WTC11 (cell line): Measurements from ENCODE around the gene TMEM176A. TPM values are rescaled to one million over a fixed set of nuclear protein-coding genes. Genes with fewer than 3 reads are reported as not detected.
A peak's percentile ranks its signal among the peaks of the same experiment; 100 is the strongest.

ENCODE experiments used
- ATAC-seq: fragments of 200-7000 bp; cut with Tn5 transposase; 2 replicates; pipeline ENCODE4 v1.10.0; 2021; ENCODE audit warnings: mild to moderate bottlenecking, moderate library complexity
- Bru-seq: library from RNA; stranded (reverse); fragments of 400-500 nt; gene quantifications from one replicate; lab custom pipeline; 2021; lab: Mats Ljungman, UMichigan
- CTCF ChIA-PET: fragments of 300-600 bp; sonication (Branson Sonifier 250); formaldehyde crosslinking; loops from one replicate; lab custom pipeline; 2021; ENCODE audit warnings: antibody characterized with exemption; lab: Charles Lee
- POLR2A ChIA-PET: fragments of 350-600 bp; sonication (Branson Sonifier 250); formaldehyde crosslinking; loops from one replicate; lab custom pipeline; 2021; ENCODE audit warnings: antibody characterized with exemption; lab: Charles Lee
- DNase-seq: peaks from one replicate; pipeline ENCODE4 v3.0.0; 2021; ENCODE audit warnings: low spot score
- H3K27ac Mint-ChIP-seq: 2 replicates; pipeline ENCODE4 v1.8.0; 2021; ENCODE audit warnings: mixed read lengths
- H3K27me3 Mint-ChIP-seq: 2 replicates; pipeline ENCODE4 v1.8.0; 2021; ENCODE audit warnings: low read depth, mild to moderate bottlenecking, moderate library complexity, mixed read lengths
- H3K36me3 Mint-ChIP-seq: 2 replicates; pipeline ENCODE4 v1.8.0; 2021; ENCODE audit warnings: mixed read lengths
- H3K4me1 Mint-ChIP-seq: 2 replicates; pipeline ENCODE4 v1.8.0; 2022; ENCODE audit warnings: mixed read lengths
- H3K4me3 Mint-ChIP-seq: 2 replicates; pipeline ENCODE4 v1.8.0; 2021; ENCODE audit warnings: mild to moderate bottlenecking, moderate library complexity, mixed read lengths
- H3K9me3 Mint-ChIP-seq: 2 replicates; pipeline ENCODE4 v1.8.0; 2021; ENCODE audit warnings: mixed read lengths
- ARID4B ChIP-seq: sonication (generic); formaldehyde crosslinking; IDR thresholded peaks from 2 replicates; pipeline ENCODE4 v1.8.0; 2023; ENCODE audit warnings: missing genetic modification reagents, mild to moderate bottlenecking, borderline replicate concordance
- ATF1 ChIP-seq: sonication (generic); formaldehyde crosslinking; IDR thresholded peaks from 2 replicates; pipeline ENCODE4 v1.8.1; 2023; ENCODE audit warnings: mild to moderate bottlenecking, moderate library complexity, missing genetic modification reagents
- CDX4 ChIP-seq: fragments of 250-450 bp; sonication (Bioruptor Pico); IDR thresholded peaks from 2 replicates; pipeline ENCODE4 v1.9.0; 2021; ENCODE audit warnings: moderate library complexity, mild to moderate bottlenecking, inconsistent platforms, borderline replicate concordance
- ETV6 ChIP-seq: sonication (generic); formaldehyde crosslinking; IDR thresholded peaks from 2 replicates; pipeline ENCODE4 v1.8.1; 2022; ENCODE audit warnings: mild to moderate bottlenecking, missing genetic modification reagents
- FOXP4 ChIP-seq: sonication (generic); formaldehyde crosslinking; IDR thresholded peaks from 2 replicates; pipeline ENCODE4 v1.8.0; 2022; ENCODE audit warnings: mild to moderate bottlenecking, missing genetic modification reagents
- MAX ChIP-seq: sonication (generic); formaldehyde crosslinking; IDR thresholded peaks from 2 replicates; pipeline ENCODE4 v1.8.0; 2022; ENCODE audit warnings: mild to moderate bottlenecking, missing genetic modification reagents
- MLX ChIP-seq: sonication (generic); formaldehyde crosslinking; IDR thresholded peaks from 2 replicates; pipeline ENCODE4 v1.8.1; 2023; ENCODE audit warnings: mild to moderate bottlenecking, missing genetic modification reagents, moderate library complexity
- PREB ChIP-seq: sonication (generic); formaldehyde crosslinking; IDR thresholded peaks from 2 replicates; pipeline ENCODE4 v1.8.1; 2022; ENCODE audit warnings: mild to moderate bottlenecking, missing genetic modification reagents, moderate library complexity, borderline replicate concordance
- RORB ChIP-seq: fragments of 250-450 bp; sonication (Bioruptor Pico); IDR thresholded peaks from 2 replicates; pipeline ENCODE4 v1.9.0; 2021; ENCODE audit warnings: mild to moderate bottlenecking
- SOX15 ChIP-seq: fragments of 250-450 bp; sonication (Bioruptor Pico); IDR thresholded peaks from 2 replicates; pipeline ENCODE4 v1.9.0; 2021; ENCODE audit warnings: mild to moderate bottlenecking
- SP1 ChIP-seq: sonication (generic); formaldehyde crosslinking; conservative IDR thresholded peaks from 2 replicates; pipeline ENCODE4 v1.8.1; 2022; ENCODE audit warnings: missing genetic modification reagents
- TEAD1 ChIP-seq: sonication (generic); formaldehyde crosslinking; IDR thresholded peaks from 2 replicates; pipeline ENCODE4 v1.8.0; 2022; ENCODE audit warnings: mild to moderate bottlenecking, missing genetic modification reagents
- ZBTB21 ChIP-seq: sonication (generic); formaldehyde crosslinking; IDR thresholded peaks from 2 replicates; pipeline ENCODE4 v1.8.1; 2023; ENCODE audit warnings: mild to moderate bottlenecking, missing genetic modification reagents, borderline replicate concordance
- ZMAT4 ChIP-seq: fragments of 250-450 bp; sonication (Bioruptor Pico); IDR thresholded peaks from 2 replicates; pipeline ENCODE4 v1.9.0; 2021; ENCODE audit warnings: mild to moderate bottlenecking
- ZNF416 ChIP-seq: fragments of 250-450 bp; sonication (Bioruptor Pico); IDR thresholded peaks from 2 replicates; pipeline ENCODE4 v1.9.0; 2021; ENCODE audit warnings: mild to moderate bottlenecking, inconsistent platforms
- ZNF532 ChIP-seq: fragments of 250-450 bp; sonication (Bioruptor Pico); IDR thresholded peaks from 2 replicates; pipeline ENCODE4 v1.9.0; 2021; ENCODE audit warnings: mild to moderate bottlenecking, borderline replicate concordance
- long read RNA-seq, 3 experiments: library from RNA in 1 of 3; library from capped mRNA in 1 of 3; library from polyadenylated mRNA in 1 of 3; unstranded in 2 of 3; stranded (forward) in 1 of 3; transcript quantifications; one replicate each; pipeline ENCODE4 v2.0.0, GENCODE V29; 2021
- total RNA-seq: library from RNA; stranded (reverse); gene quantifications from 3 replicates; pipeline ENCODE4 v1.2.3, GENCODE V29; 2021

TMEM176A gene
- total RNA-seq = 0.30 to 0.74 TPM (median 0.64 TPM) in 3 replicates
- percentile 12 among the genes with signal in this experiment for Bru-seq, nascent RNA
- long read RNA-seq, experiment 1 = 0 reads
- long read RNA-seq, experiment 2 = 0 reads
- long read RNA-seq, experiment 3 = 0 reads

GRCh38 chr7:150800581-150801241 lies at the start of gene TMEM176A:
TMEM176A (plus strand) TSS chr7:150800769; CDS start chr7:150801551, 782 bp downstream.
- H3K9me3 Mint-ChIP-seq = peaks cover 8% of the 10 kb centered on the region
- H3K27me3 Mint-ChIP-seq = peaks cover 75% of the 10 kb centered on the region
- DNase-seq (peak; percentile 42), ATAC-seq (peak; percentile 43)
- POLR2A ChIA-PET = no interaction called here
- peaks cover 15% of the 10 kb centered on the region for H3K4me1 Mint-ChIP-seq
- H3K27ac Mint-ChIP-seq = no peak within 1 kb of the TSS
- no peak for TF ChIP-seq ZMAT4
- no peak for TF ChIP-seq ZBTB21 (CRISPR knock-in tag)
- TF ChIP-seq SP1 (CRISPR knock-in tag) = peak; percentile 39; the same call in 1 of the 2 replicates
- H3K4me3 Mint-ChIP-seq = peak within 1 kb of the TSS; percentile 59
- CTCF ChIA-PET = interaction anchor here (0.8 to 3.3 kb wide), 8 partner anchors 14 to 443 kb away, joined by 3 to 12 read pairs (median 4); no protein-coding TSS in a partner anchor
- no peaks in the 10 kb centered on the region for H3K36me3 Mint-ChIP-seq

- H3K27ac Mint-ChIP-seq = no peak overlapping the region
- POLR2A ChIA-PET = no interaction called here
- no peaks in the 10 kb centered on the region for H3K36me3 Mint-ChIP-seq
- CTCF ChIA-PET = no interaction called here
- no peaks in the 10 kb centered on the region for H3K4me1 Mint-ChIP-seq
- DNase-seq (no peak), ATAC-seq (no peak)
- H3K9me3 Mint-ChIP-seq = no peaks in the 10 kb centered on the region
- TF ChIP-seq ARID4B (CRISPR knock-in tag) (no peak), RORB (CRISPR knock-in tag) (no peak), SP1 (CRISPR knock-in tag) (no peak), MAX (no peak), FOXP4 (CRISPR knock-in tag) (no peak), ETV6 (CRISPR knock-in tag) (no peak), SOX15 (CRISPR knock-in tag) (no peak), MLX (CRISPR knock-in tag) (no peak), TEAD1 (CRISPR knock-in tag) (no peak), ZNF532 (CRISPR knock-in tag) (no peak), ATF1 (CRISPR knock-in tag) (no peak), ZNF416 (CRISPR knock-in tag) (no peak), PREB (CRISPR knock-in tag) (no peak), CDX4 (CRISPR knock-in tag) (no peak)
- H3K27me3 Mint-ChIP-seq = peaks cover 89% of the 10 kb centered on the region
- no peak overlapping the region for H3K4me3 Mint-ChIP-seq
Measured at GRCh38 chr7:150751702-150752101, 48.9 kb upstream of the TMEM176A start.
